Measurements from ENCODE around the gene SNPH. TPM values are rescaled to one million over a fixed set of nuclear protein-coding genes. Genes with fewer than 3 reads are reported as not detected.
A peak's percentile ranks its signal among the peaks of the same experiment; 100 is the strongest.
"Not testable (repeated sequence)": the region's sequence is repeated elsewhere in the genome, so short reads cannot be mapped to it uniquely, and the experiment has no call there.

Gene SNPH, protein sequence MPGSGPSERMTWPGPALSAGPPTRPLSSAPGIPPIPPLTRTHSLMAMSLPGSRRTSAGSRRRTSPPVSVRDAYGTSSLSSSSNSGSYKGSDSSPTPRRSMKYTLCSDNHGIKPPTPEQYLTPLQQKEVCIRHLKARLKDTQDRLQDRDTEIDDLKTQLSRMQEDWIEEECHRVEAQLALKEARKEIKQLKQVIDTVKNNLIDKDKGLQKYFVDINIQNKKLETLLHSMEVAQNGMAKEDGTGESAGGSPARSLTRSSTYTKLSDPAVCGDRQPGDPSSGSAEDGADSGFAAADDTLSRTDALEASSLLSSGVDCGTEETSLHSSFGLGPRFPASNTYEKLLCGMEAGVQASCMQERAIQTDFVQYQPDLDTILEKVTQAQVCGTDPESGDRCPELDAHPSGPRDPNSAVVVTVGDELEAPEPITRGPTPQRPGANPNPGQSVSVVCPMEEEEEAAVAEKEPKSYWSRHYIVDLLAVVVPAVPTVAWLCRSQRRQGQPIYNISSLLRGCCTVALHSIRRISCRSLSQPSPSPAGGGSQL
- total RNA-seq (1 to 10 TPM; 2.4 to 6.8 (median 4.1) TPM), polyA plus RNA-seq (1 to 10 TPM; 1.5 to 1.7 TPM)
- long read RNA-seq, donor 1, partial matches to known transcripts = 0 of 12 reads
- long read RNA-seq, donor 1, other reads (novel, unspliced or antisense) = 12 of 12 reads
- long read RNA-seq, donor 2 = 0 reads
- long read RNA-seq, donor 3, full-length matches to known transcripts = 3 of 9 reads
- long read RNA-seq, donor 3, partial matches to known transcripts = 1 of 9 reads
- long read RNA-seq, donor 3, other reads (novel, unspliced or antisense) = 5 of 9 reads

DNA sequence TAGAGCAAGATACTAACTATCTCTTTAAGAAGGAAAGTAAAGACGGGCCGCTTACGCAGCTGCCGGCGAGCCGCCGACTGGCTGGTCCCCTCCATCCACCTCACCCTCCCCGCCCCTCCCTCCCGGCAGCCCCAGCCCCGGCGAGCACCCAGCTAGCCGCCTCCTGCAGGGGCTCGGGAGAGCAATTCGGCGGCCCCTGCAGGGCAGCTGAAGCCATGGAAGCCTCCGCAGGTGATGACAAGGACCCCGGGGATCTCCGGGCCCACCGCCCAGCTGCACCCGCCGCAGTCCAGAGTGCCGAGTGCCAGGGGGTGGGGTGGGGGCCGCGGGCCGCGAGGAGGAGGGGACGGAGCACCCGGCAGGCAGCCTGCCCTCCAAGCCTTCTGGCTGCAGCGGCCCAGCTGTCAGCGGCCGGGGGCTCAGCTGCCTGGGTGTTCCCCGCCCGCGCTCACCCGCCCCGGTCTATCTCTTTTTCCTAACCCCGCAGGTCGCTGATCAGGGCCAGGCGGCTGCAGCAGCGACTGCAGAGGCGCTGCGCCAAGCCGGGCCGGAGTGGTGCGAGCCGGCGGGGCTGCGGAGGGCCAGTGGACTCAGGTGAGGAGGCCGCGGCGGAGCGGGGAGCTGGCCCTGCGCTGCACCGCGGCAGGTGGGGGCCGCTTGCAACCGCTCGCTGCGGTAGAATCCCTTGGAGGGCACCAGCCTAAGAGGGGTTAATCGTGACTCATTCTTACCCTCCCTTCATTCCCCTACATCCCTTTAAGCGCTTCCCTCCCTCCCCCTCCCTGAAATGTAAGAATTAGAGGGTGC, at the start of gene SNPH:
TSS of gene SNPH (plus strand) at position 128 of the 807 bp plus-strand sequence. CDS start 29,946 bp downstream, outside the sequence.
- no peak for TF ChIP-seq POLR2A (IDR thresholded peaks at IDR 0.05)
- intact Hi-C loops (cut with DNase I) = no loop called here
- peak within 1 kb of the TSS; percentile 59 for H3K4me3 ChIP-seq
- DNase-seq = peak; percentile 63 to 77 (median 71)
- no peaks in the 10 kb centered on the region for H3K4me1 ChIP-seq (ENCODE audit: insufficient read depth)
- WGBS, 3 donors = 0 to 1% (median 0%) methylated on average over 36 to 61 of the region's 61 CpGs
- no peaks in the 10 kb centered on the region for H3K36me3 ChIP-seq
- H3K27ac ChIP-seq = peak within 1 kb of the TSS; percentile 1 to 43
- H3K27me3 ChIP-seq = no peaks in the 10 kb centered on the region
- H3K9me3 ChIP-seq = no peaks in the 10 kb centered on the region

DNA sequence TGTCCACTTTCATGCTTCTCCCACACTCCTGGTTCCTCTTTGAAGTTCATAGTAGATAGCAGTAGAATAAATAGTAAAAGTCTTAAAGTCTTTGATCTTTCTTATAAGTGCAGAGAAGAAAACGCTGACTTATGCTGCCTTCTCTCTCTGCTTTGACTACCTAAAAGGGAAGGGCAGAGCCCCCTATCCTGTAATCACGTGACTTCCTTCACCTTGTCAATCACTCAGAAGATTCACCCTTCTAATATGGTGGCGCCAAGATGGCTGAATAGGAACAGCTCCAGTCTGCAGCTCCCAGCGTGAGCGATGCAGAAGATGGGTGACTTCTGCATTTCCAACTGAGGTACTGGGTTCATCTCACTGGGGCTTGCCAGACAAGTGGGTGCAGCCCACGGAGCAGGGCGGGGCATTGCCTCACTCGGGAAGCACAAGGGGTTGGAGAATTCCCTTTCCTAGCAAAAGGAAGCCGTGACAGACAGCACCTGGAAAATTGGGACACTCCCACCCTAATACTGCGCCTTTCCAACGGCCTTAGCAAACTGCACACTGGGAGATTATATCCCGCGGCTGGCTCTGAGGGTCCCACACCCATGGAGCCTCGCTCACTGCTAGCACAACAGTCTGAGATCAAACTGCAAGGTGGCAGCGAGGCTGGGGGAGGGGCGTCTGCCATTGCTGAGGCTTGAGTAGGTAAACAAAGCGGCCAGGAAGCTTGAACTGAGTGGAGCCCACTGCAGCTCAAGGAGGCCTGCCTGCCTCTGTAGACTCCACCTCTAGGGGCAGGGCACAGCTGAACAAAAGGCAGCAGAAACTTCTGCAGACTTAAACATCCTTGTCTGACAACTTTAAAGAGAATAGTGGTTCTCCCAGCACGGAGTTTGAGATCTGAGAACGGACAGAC, 49.3 kb upstream of the SNPH start:
- H3K27me3 ChIP-seq; DNase-seq; H3K36me3 ChIP-seq; H3K27ac ChIP-seq; H3K4me3 ChIP-seq; H3K4me1 ChIP-seq (ENCODE audit: insufficient read depth); H3K9me3 ChIP-seq: not testable (repeated sequence)
- WGBS, 3 donors = 67 to 69% (median 68%) methylated on average over 19 of the region's 19 CpGs
- intact Hi-C loops (cut with DNase I) = loop anchor here in 2 of 4 donors (10.0 kb wide), 4 partner anchors 102 to 402 kb away; partner anchors contain the start of gene PSMF1 (in 1 of the 2)

DNA sequence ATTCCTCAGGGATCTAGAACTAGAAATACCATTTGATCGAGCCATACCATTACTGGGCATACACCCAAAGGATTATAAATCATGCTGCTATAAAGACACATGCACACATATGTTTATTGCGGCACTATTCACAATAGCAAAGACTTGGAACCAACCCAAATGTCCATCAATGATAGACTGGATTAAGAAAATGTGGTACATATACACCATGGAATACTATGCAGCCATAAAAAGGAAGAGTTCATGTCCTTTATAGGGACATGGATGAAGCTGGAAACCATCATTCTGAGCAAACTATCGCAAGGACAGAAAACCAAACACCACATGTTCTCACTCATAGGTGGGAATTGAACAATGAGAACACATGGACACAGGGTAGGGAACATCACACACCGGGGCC, 43.3 kb upstream of the SNPH start:
- H3K27ac ChIP-seq; H3K9me3 ChIP-seq; H3K4me1 ChIP-seq (ENCODE audit: insufficient read depth); intact Hi-C loops (cut with DNase I); H3K36me3 ChIP-seq; DNase-seq; H3K4me3 ChIP-seq; H3K27me3 ChIP-seq: not testable (repeated sequence)
- 84 to 92% (median 85%) methylated on average over 4 of the region's 4 CpGs for WGBS, 3 donors

DNA sequence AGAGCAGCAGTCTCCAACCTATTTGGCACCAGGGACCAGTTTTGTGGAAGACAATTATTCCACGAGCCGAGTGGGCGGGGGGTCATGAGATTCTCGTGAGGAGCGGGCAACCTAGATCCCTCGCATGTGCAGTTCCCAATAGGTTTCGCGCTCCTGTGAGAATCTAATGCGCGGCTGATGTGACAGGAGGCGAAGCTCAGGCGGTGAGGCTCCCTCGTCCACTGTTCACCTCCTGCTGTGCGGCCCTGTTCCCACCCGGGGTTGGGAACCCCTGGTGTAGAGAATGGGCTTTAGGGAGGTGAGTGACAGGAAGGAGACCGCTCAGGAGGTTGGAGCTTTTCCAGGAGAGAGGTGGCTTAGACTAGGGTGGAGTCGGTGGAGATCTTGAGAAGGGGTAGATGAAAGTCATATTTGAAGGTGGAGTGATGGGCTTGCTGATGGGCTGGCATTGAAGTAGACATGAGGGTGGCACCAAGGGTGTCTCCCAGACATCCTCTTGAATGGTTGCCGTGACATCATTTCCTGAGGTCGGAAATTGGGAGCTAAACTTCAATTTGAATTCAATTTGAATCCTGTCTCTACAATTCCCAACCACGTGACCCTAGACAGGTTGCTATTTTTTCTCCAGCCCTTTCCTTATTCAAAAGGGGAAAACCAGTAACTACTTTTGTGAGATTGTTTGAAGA, 41.7 kb upstream of the SNPH start:
- intact Hi-C loops (cut with DNase I) = no loop called here
- DNase-seq = no peak
- H3K9me3 ChIP-seq = no peaks in the 10 kb centered on the region
- H3K36me3 ChIP-seq = no peaks in the 10 kb centered on the region
- 78 to 81% (median 81%) methylated on average over 20 of the region's 20 CpGs for WGBS, 3 donors
- TF ChIP-seq EP300 (IDR thresholded peaks at IDR 0.05) (no peak), POLR2A (IDR thresholded peaks at IDR 0.05) (no peak)
- TF ChIP-seq, protein P1, sequence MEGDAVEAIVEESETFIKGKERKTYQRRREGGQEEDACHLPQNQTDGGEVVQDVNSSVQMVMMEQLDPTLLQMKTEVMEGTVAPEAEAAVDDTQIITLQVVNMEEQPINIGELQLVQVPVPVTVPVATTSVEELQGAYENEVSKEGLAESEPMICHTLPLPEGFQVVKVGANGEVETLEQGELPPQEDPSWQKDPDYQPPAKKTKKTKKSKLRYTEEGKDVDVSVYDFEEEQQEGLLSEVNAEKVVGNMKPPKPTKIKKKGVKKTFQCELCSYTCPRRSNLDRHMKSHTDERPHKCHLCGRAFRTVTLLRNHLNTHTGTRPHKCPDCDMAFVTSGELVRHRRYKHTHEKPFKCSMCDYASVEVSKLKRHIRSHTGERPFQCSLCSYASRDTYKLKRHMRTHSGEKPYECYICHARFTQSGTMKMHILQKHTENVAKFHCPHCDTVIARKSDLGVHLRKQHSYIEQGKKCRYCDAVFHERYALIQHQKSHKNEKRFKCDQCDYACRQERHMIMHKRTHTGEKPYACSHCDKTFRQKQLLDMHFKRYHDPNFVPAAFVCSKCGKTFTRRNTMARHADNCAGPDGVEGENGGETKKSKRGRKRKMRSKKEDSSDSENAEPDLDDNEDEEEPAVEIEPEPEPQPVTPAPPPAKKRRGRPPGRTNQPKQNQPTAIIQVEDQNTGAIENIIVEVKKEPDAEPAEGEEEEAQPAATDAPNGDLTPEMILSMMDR (IDR thresholded peaks at IDR 0.05) = no peak
- no peaks in the 10 kb centered on the region for H3K27me3 ChIP-seq
- no peak overlapping the region for H3K4me3 ChIP-seq
- peaks cover 8% of the 10 kb centered on the region for H3K4me1 ChIP-seq (ENCODE audit: insufficient read depth)
- H3K27ac ChIP-seq = no peak overlapping the region

DNA sequence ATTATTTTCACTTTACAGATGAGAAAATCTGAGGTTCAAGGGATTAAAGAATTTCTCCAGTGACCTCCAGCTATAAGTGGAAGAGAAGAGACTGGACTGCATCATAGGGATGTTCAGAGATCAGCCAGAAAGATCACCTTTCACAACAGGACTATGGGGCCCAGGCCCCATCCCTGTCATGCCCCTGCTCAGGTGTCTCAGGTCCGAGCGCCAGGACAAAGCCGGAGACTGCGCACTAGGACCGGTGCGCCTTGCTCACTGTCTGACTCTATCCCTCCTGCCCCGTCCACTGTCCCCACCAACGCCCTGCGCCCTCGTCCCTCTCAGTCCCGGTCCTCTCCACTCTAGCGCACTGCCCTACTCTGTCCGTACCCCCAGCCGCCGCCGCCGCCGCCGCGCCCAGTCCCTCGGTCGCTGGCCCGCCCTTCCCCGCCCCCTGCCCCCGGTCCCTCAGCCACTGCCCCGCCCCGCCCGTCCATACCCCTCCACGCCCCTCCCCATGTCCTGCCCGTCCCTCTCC, 40.8 kb upstream of the SNPH start:
- no peak for DNase-seq
- WGBS, 3 donors = 1 to 4% (median 2%) methylated on average over 28 to 30 of the region's 30 CpGs
- H3K36me3 ChIP-seq = no peaks in the 10 kb centered on the region
- no peak overlapping the region for H3K27ac ChIP-seq
- H3K4me1 ChIP-seq (ENCODE audit: insufficient read depth) = peaks cover 8% of the 10 kb centered on the region
- TF ChIP-seq, protein P1 (IDR thresholded peaks at IDR 0.05) = no peak
- no peak for TF ChIP-seq EP300 (IDR thresholded peaks at IDR 0.05)
- no peak for TF ChIP-seq POLR2A (IDR thresholded peaks at IDR 0.05)
- no peaks in the 10 kb centered on the region for H3K9me3 ChIP-seq
- intact Hi-C loops (cut with DNase I) = no loop called here
- no peaks in the 10 kb centered on the region for H3K27me3 ChIP-seq
- H3K4me3 ChIP-seq = peak overlapping the region; percentile 29
